Stimulated activated CD8-positive, alpha-beta memory T cell treated with anti-CD3 and anti-CD28 coated beads, Interleukin-7, amount 100 ng/mL, for 24 hours (primary cell): Measurements from ENCODE around the gene HSPB9.
"Not testable (repeated sequence)": the region's sequence is repeated elsewhere in the genome, so short reads cannot be mapped to it uniquely, and the experiment has no call there.

ENCODE experiments used
- DNase-seq: peaks from one replicate; pipeline ENCODE4 v3.0.0-alpha.2; 2020; ENCODE audit warnings: low read depth

Gene HSPB9

DNA sequence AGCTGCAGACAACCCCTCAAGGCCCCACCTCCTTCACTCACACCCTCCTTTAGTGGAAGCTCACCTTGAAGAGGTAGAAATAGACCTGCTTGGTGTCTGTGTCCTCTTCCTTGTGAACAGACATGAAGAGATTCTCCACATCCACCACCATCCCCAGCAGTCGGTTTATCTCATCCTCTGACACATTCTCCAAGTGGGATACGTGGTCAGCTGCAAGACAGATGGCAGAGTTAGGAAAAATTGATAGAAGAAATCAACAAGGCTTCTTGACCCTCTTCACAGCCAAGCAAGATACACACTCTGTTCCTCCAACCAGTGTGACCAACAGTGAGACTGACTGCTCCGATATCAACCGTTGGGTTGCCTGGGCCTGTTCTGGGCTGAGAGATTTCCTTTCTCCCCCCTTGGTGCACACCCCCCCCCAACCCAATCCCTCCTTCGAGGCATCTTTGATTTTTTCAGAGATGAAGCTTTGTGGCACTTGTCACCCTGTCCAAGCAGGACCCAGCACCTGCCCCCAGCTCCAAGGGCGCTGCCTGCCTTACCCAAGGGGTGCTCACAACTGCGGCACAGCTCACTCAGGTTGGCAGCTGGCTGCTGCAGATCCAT is 2.3 kb upstream of the HSPB9 start:
- DNase-seq, result no peak

DNA sequence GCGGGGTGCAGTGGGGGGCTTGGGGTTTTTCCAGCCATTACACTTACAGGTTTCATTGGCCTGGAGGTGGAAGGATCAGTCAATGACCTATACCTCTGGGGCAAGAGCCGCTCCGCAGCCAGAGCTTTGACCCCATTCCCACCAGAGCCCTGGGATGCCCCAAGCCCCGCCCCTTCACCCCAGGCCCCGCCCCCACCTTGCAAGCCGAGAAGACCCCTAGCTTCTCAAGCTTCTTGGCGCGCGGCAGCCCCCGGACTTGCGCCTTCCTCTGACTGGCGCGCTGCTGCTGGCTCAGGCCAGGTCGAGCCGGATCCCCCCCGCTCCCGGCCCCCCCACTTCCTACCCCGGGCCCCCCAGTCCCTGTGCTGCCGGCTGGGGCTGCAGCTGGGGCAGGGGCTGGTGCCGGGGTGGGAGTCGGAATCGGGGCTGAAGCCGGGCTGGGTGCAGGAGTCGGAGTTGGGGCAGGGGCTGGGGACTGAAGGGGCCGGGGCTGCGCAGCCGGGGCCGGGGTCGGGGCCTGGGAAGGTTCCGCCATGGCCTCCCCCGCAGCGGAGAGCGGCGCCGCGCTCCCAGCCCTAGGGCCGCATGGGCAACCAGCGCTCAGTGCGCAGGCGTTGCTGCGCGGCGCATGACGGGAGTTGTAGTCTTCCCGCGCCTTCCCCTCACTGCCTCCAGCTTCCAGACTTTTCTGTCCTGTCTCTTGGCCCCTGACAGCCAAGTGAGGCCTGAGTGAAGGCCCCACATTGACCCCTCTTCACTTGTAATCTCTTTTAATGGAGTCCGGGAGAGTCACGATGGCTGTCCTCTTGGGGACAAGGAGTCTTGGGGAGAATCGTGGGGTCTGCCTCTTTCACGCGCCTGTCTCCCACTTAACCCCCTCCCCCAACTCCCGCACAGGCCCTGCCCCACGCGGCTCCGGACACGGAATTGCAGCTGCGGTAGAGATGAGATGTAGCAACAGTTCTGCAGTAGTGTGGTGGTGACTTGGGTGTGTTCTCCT is 1.5 kb upstream of the HSPB9 start, which contains the start of gene KAT2A:
Gene KAT2A, minus strand, starts transcription at position 598 of the 1,000 bp plus-strand sequence. Its CDS starts 63 bp downstream, at position 535.
- peak; percentile 58 for DNase-seq

DNA sequence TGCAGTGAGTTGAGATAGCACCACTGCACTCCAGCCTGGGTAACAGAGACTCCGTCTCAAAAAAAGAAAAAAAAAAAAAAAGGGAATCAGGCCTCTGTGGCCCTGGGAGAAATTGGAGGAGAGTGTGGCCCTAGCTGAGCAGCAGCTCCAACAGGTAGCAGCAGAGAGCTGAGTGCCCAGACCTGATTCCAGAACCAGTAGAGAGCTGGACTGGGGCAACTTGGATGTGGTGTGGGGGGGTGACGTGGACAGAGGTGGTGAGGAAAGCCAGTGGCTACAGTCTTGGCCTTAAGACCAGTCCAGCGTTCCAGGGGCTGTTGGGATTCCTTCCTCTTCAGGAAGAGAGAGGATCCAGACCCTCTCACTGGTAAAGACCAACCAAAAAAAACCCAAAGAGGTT is 1.7 kb downstream of the HSPB9 start:
- no peak for DNase-seq

DNA sequence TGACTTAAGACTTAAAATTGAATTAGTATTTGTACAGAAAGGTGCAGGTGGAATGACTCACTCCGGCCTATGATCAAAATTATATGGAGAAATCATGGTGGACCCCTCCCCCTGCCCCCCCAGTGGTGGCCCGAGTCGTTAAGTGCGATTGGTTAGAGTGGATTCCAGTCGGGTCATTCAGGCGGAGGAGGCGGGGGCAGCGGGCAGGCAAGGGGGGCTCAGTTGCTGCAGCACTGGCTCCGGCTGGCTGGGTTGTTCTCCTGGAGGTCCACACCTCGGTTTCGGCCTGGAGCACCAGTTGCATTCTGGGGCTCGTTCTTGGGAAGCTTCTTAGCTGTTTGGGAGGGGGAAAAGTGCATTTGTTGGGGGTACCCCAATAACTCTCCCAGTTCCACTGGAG is 3.0 kb downstream of the HSPB9 start:
- no peak for DNase-seq

DNA sequence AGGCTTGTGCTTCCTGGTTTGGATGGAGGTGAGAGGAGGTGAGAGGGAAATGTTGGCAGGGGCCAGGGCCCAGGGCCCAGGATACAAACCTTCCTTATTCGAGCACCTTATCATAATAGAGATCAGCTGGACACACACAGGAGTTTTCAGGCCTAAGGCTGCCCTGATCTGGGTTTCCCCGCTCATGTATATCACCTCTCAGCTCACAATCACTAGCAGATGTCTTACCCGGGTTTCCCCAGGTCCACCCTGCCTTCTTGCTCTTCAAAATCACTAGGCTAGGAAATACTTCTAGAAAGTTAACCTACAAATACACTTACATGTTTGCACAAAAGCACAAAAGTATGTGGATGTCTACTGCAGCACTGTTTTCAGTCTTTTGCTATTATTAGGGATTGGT is 4.2 kb downstream of the HSPB9 start:
- DNase-seq, result no peak

DNA sequence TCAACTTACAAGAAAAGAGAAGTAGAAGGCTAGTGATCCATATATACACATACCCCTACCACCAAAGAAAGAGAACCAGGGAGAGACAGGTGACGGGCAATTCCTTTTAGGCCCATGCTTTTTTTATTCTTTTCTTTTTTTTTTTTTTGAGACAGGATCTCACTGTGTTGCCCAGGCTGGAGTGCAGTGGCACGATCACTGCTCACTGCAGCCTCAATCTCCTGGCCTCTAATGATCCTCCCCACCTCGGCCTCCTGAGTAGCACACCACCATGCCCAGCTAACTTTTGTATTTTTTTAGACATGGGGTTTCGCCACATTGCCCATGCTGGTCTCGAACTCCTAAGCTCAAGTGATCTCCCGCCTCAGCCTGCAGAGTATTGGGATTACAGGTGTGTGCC is 4.8 kb downstream of the HSPB9 start:
- no peak for DNase-seq

DNA sequence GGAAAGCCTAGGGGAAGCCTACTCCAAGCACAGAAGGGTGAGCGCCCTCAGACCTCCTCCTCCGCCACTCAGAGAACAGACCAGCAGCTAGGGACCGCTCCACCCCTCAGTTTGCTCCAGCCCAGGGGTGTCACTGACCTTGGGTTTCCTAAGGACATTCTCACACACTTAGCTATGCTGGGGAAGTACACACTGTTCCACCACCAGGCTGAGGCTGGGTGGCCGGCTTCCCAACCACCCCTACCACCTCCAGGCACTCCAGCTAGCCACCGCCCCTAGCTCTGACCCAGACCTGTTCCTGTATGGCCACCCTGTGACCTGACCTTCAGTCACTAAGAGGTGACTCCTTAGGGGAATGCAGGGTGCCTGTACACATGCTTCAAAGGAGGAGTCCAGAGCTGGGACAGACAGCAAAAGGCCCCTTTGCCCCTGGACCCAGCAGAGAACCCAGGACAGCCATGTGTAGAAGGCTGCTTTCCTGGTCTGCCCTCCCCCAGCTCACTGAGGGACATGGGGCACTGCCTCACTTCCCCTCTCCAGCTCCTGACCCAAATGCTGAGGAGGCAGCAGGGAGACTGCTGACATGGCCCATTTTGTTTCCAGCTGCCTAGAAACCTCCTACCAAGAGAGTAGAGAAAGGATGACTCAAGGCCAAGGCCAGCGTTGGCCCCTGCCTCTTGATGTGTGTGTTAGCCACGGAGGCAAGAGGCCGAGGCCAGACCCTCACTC is 6.7 kb downstream of the HSPB9 start:
- DNase-seq, result no peak

DNA sequence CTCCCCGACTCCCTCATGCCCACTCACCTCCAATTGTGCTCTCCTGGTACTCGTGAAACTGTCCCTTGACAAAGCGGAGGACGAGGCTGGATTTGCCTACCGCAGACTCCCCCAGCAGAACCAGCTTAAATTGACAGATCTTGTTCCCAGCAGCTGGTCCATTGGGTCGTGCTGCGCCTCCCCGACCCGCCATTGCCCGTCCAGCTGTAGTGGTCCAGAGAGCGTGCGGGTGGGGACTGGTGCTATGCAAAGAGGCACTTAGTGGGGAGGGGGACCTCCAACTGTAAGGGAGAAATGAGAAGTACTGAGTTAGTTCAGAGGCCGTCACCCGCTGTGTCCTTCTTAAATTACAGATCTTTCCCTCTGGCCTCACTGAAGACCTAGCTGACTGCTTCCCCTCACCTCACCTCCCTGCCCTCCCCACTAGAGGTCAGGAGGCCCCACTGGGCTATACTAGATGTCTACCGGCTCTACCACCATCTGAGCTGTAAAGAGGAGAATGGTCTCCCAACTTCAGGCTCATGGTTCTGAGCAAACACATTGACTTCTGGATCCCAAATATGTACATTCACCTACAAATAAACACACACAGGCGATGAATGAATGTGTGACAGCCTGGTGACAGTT is 7.8 kb downstream of the HSPB9 start:
- no peak for DNase-seq

DNA sequence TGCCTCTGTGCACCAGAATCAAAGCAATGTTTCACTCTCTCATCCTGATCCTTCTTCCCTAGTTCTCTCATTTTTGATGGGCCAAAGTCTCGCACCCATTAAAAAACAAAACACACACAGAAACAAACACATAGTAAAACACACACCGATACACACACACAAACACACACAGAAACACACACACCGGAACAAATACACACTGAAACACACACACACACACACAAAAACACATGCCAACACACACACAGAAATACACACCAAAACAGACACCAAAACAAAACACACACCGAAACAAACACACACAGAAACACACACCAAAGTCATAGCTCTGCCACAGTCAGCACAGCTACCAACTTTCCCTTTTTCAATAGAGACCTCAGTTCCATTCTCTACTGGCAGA is 8.6 kb downstream of the HSPB9 start:
- no peak for DNase-seq

DNA sequence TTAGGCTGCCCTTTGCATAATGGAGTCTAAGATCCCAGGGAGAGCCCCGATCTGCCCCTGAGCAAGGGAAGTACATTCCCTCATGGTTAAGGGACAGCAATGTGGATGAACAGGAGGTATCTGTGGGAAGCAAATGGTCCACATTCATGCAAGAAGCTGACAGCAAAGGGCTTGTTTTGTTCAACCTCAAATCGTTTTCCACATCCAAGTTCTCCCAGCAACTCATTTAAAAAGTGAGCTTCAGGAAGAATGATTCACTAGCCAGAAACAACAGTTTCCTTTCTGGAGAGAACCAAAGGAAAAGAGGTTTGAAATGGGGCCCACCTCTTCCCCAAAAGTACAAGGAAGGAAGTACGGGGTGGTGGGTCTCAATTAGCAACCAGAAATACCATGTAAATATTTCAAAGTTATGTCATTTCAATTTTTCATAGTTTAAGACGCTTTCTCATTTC is 9.4 kb downstream of the HSPB9 start:
- no peak for DNase-seq

DNA sequence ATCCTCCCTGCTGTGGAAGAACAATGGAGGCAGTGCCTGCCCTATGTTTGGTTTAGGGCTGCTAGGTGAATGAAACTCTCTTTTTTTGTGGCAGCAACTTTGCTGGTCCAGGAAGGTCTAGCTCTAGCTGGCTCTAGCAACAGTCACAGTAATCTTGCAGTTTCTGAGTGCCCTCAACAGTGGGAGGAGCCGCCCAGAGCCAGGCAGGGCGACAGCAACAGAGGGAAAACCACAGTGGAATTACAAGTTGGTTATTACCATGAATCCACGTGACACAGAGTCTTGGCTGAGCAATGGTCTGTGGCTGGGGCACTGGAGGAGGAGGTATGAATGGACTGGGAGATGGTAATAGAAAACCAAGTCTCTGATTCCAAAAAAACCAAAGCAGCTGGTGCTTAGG is 10.3 kb downstream of the HSPB9 start:
- no peak for DNase-seq

DNA sequence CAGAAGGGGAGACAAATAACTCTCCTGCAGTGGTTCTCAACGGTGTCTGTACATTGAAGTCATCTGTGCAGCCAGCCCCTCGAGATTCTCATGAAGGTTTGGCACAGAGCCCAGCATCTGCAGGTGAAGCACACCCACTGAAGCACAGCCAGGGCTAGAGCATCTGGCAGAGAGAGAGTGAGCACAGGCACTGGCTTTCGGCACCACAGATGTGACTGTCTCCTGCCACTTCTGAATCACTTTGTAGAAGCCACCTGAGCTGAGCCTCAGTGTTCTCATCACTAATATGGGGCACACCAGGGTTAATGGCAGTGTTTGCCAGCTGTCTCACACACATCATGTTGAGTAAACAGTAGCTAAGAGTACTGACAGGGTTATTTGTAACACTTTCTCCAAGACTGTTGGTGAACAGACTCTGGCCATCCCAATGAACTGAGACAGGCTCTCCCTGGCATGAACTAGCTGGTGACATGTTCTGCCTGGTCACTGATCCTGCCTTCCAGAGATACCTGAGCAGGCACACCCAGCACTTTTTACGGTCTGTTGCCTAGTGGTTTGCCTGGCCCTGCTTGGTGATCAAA is 10.9 kb downstream of the HSPB9 start:
- no peak for DNase-seq

DNA sequence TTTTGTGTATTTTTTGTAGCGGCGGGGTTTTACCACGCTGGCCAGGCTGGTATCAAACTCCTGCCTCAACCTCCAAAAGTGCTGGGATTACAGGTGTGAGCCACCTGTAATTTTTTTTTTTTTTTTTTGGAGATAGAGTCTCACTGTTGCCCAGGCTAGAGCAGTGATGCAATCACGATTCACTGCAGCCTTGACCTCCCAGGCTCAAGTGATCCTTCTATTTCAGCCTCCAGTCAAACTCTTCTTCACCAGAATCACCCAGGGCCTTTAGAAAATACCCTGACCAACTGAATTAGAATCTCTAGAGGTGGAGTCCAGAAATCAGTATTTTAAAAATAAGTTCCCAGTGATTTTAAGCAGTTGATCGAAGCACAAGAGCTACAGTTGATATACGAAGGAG is 12.5 kb downstream of the HSPB9 start:
- DNase-seq, result no peak

DNA sequence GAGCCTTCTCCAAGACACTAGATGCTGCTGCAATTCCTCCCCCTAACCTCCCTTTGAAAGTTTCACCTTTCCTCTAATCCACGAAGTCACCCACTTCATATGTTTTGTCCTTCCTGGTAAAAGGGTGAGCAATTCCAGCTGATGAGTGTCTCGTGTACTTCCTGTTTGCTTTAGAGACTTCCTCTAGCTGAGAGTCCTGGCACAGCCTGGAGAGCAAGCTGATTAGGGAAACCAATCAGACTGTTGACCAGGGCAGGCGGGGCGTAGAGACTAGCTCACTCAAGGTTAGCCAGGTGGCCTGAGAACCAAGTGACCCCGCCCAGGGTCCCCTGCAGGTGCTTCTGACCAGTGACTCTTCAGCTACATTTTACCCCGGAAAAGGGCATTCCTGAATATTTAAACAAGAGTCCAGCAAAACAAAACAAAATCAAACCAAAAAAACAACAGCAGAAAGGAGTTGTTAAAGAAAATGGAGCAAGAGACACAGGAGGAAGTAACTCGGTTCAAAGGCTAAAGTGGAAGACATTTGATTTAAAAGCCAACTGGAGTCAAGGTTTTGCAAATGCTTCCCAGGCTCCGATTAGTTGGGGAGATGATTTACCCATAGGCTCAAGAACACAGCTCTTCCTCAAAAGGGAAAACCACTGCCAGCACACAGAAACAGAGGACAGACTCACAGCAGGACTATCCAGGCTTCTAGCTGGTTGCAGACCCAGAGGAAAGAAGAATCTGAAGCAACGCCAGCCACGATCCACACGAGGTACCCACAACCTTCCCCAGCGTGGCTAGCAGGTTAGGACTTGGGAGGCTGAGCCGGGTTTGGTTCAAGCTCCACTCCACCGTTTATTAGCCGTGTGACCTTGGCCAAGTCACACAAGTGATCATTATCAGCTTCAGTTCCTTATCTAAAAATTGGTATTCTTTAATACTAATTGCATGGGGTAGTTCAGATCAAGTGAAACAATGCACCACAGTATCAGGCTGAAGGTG is 13.4 kb downstream of the HSPB9 start:
- no peak for DNase-seq

DNA sequence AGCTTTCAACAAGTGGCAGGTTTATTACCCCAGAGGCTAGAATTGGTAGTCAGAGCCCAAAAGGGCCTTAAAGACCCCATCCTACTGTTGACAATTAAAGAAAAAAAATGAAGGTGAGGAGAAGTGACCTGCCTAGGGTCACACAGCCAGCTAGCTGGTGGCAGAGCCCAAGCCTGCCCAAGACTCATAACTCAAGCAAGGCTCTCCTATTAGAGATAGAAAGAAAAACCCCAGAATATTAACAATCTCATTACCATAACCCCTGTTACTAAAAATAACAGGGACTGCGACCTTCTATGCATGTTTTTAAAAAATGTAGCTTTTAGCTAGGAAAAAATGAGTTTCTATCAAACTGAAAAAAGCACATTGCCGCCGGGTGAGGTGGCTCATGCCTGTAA is 14.0 kb downstream of the HSPB9 start:
- no peak for DNase-seq

DNA sequence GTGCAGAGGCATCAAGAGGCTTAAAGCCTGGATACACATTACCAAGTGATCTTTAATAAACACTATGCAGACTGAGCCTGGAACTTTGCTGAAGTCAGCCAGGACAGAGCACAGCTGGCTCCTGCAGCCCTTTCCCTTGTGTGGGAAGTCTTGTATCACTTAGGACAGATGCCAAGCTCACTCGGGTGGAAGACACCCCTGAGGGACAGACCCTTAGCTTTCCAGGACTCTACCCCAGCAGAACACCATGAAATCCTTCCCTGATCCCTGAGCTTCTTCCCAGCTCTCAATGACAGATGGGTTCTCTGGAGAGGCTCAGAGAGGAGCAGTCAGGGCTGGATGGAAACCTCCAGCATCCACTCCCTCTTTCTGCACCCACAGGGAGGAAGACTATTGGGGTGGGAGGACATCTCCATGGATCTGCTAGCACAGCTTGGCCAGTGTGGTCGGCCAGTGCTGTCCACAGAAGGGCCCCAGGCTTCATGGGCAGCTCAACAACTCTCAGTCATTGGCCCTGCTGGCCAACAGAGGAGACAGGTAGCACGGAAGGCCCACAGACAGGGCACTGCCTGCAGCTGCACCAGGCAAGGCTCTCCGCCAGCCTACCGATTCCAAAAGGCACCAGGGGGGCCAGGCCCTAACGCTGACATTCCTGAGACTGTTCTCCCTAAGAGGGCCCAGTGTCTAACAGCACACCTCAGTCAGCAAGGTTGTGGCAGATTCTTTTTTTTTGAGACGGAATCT is 16.3 kb downstream of the HSPB9 start:
- no peak for DNase-seq

DNA sequence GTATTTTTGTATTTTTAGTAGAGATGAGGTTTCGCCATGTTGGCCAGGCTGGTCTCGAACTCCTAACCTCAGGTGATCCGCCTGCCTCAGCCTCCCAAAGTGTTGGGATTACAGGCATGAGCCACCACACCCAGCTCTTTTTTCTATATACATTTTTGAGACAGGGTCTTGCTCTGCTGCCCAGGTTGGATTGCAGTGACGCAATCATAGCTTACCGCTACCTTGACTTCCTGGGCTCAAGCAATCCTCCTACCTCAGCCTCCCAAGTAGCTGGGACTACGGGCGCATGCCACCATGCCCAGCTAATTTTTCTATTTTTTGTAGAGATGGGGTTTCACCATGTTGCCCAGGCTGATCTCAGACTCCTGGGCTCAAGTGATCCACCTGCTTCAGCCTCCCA is 18.1 kb downstream of the HSPB9 start:
- not testable (repeated sequence) for DNase-seq

DNA sequence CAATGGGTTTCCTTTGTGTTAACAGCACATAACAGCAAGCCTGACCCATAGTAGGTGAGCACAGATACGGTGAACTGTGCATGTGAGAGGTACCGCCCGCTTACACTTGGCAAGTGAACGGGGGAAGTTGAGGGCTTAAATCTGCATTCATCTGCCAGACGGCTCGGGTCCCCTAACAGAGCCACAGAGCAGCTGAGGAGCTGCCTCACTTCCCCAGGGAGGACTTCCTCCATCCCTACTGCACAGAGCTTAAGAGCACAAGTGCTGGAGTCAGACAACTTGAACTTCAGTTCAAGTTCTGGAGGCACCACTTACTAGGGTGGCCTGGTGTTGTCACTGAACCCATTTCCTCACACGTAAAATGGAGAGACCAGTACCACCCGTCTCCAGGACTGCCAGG is 18.8 kb downstream of the HSPB9 start:
- DNase-seq, result no peak

DNA sequence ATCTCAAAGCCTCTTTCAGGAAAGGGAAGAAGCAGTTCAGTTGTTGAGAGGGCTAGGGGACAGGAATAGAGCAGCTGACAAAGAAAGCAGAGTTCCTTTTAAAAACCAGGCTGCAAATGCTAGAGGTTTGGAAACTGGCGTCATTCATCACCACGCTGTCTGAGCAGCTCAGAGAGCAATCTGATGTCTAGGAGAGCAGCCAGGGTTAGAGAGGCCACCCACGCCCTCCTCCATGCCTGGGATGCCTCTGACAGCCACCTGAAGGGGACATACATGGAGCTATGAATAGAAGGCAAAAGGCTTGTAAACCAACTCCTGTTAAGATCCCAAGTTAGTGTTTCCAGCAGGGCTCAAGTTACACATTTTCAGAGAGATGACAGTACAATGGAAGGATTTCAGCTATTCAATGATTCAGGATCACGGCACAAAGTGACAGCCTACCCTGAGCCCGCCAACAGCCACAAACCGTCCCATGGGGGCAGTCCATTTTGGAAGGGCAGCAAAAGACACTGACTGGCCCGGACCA is 19.8 kb downstream of the HSPB9 start:
- DNase-seq, result no peak

DNA sequence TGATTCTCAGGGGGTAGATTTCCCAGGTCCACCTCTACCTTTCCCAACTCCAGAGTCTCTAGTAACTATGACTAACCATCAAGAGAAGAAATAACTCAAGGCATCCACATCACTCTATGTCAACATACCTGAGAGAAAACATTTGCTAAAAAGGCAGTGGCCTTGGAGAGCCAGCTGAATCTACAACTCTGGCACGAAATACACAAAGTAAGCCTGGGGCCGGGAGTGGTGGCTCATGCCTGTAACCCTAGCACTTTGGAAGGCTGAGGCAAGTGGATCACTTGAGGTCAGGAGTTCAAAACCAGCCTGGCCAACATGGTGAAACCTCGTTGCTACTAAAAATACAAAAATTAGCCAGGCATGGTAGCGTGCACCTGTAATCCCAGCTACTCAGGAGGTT is 20.5 kb downstream of the HSPB9 start:
- not testable (repeated sequence) for DNase-seq
